HepG2 (cell line): ENCODE results near the gene AHRR. TPM values are rescaled to one million over a fixed set of nuclear protein-coding genes. Genes with fewer than 3 reads are reported as not detected.

Experiments used
- ATAC-seq: fragments of 200-7000 bp; cut with Tn5 transposase; 3 replicates; pipeline ENCODE4 v1.9.1; 2020; ENCODE audit warnings: mild to moderate bottlenecking, moderate library complexity
- BruUV-seq: library from RNA; stranded (reverse); fragments of 400-500 nt; replicated peaks from 2 replicates; lab custom pipeline; 2021; lab: Mats Ljungman, UMichigan
- CTCF ChIA-PET: fragments of 300-600 bp; formaldehyde crosslinking; extraction: SDS; loops from one replicate; lab custom pipeline; 2021; ENCODE audit warnings: low total read pairs, inconsistent platforms, low intra/inter-chr PET ratio; lab: Yijun Ruan, JAX
- POLR2A ChIA-PET: fragments of 350-600 bp; sonication (Branson Sonifier 250); formaldehyde crosslinking; loops from one replicate; lab custom pipeline; 2020; ENCODE audit warnings: antibody characterized with exemption, inconsistent platforms; lab: Yijun Ruan, JAX
- DNase-seq: peaks from one replicate; pipeline ENCODE4 v3.0.0-alpha.2; 2015; ENCODE audit warnings: low spot score
- FAIRE-seq: peaks from 3 replicates; lab custom pipeline; 2011; peaks lifted over from hg19 to GRCh38; lab: Jason Lieb, UNC
- H2AFZ ChIP-seq: one replicate; pipeline ENCODE4 v1.6.1; 2011; ENCODE audit warnings: low read length, inconsistent platforms
- H3K27ac ChIP-seq: fragments of 300-600 bp; 3 replicates; pipeline ENCODE4 v1.8.0; 2011; ENCODE audit warnings: mixed run types, mild to moderate bottlenecking, mixed read lengths, low read length, inconsistent platforms; ENCODE audit not compliant: insufficient read depth; ENCODE audit errors: extremely low read length
- H3K27me3 ChIP-seq, 2 experiments: fragments of 200-600 bp in 1 of 2; 2 replicates in 1 of 2; 3 replicates in 1 of 2; pipeline versions ENCODE4 v1.6.0 to v1.8.0; 2011; ENCODE audit warnings: low read length in 2 of 2, mild to moderate bottlenecking in 2 of 2, moderate library complexity in 2 of 2, inconsistent platforms in 1 of 2; ENCODE audit not compliant: insufficient read depth in 2 of 2, control insufficient read depth in 1 of 2
- H3K36me3 ChIP-seq, 2 experiments: fragments of 200-600 bp in 1 of 2; replicated peaks in 1 of 2; 2 replicates in 1 of 2; 3 replicates in 1 of 2; pipeline versions ENCODE4 v1.5.1 to v1.8.0; 2011; ENCODE audit warnings: low read length in 2 of 2, inconsistent platforms in 1 of 2; ENCODE audit not compliant: insufficient read depth in 2 of 2, control insufficient read depth in 1 of 2
- H3K4me1 ChIP-seq: 2 replicates; pipeline ENCODE4 v1.5.1; 2012; ENCODE audit warnings: low read length, inconsistent platforms; ENCODE audit not compliant: insufficient read depth
- H3K4me2 ChIP-seq: 2 replicates; pipeline ENCODE4 v1.6.0; 2011; ENCODE audit warnings: low read depth, low read length, inconsistent platforms
- H3K4me3 ChIP-seq, 3 experiments: fragments of 200-600 bp in 1 of 3; sonication (generic), shearing (Covaris generic) in 1 of 3; replicated peaks in 1 of 3; 2 replicates each; pipeline ENCODE4 v1.5.1; 2011 to 2016; ENCODE audit warnings: low read length in 3 of 3, inconsistent platforms in 2 of 3, low read depth in 2 of 3, mild to moderate bottlenecking in 2 of 3, control low read depth in 1 of 3, mixed read lengths in 1 of 3; ENCODE audit not compliant: insufficient read depth in 1 of 3
- H3K79me2 ChIP-seq: one replicate; pipeline ENCODE4 v1.6.1; 2011; ENCODE audit warnings: low read length, inconsistent platforms; ENCODE audit not compliant: insufficient read depth
- H3K9ac ChIP-seq: 2 replicates; pipeline ENCODE4 v1.6.0; 2011; ENCODE audit warnings: mild to moderate bottlenecking, low read depth, low read length, inconsistent platforms; ENCODE audit not compliant: insufficient read depth
- H3K9me3 ChIP-seq: 2 replicates; pipeline ENCODE4 v1.5.1; 2012; ENCODE audit warnings: mild to moderate bottlenecking, low read length
- H4K20me1 ChIP-seq: 2 replicates; pipeline ENCODE4 v1.6.0; 2011; ENCODE audit warnings: inconsistent platforms, mild to moderate bottlenecking, low read length, moderate library complexity; ENCODE audit not compliant: insufficient read depth
- AGO2 ChIP-seq: fragments of 200-400 bp; formaldehyde crosslinking; optimal IDR thresholded peaks from 2 replicates; pipeline ENCODE3; 2017; ENCODE audit warnings: mild to moderate bottlenecking, low read depth, low read length, moderate library complexity
- EZH2 ChIP-seq: conservative IDR thresholded peaks from 2 replicates; pipeline ENCODE4 v1.6.1; 2012; ENCODE audit warnings: mild to moderate bottlenecking, low read depth, low read length, moderate library complexity
- GABPA ChIP-seq, 2 experiments: IDR thresholded peaks; 2 replicates each; pipeline ENCODE4 v1.6.1; 2011 to 2016; ENCODE audit warnings: low read depth in 2 of 2, low read length in 1 of 2, missing biosample characterization in 1 of 2, missing genetic modification characterization in 1 of 2
- ZFX ChIP-seq: sonication (generic); formaldehyde crosslinking; IDR thresholded peaks from 2 replicates; pipeline ENCODE4 v1.4.0; 2020; ENCODE audit warnings: mild to moderate bottlenecking, low read depth, missing genetic modification reagents, moderate library complexity
- ZFYVE20 ChIP-seq: sonication (generic); formaldehyde crosslinking; IDR thresholded peaks from 2 replicates; pipeline ENCODE4 v1.8.0; 2023; ENCODE audit warnings: low read depth, mild to moderate bottlenecking, moderate library complexity, missing genetic modification reagents, borderline replicate concordance
- ZNF276 ChIP-seq: sonication (generic); formaldehyde crosslinking; IDR thresholded peaks from 2 replicates; pipeline ENCODE4 v1.4.0; 2020; ENCODE audit warnings: mild to moderate bottlenecking, low read depth, missing genetic modification reagents
- ZNF296 ChIP-seq: sonication (generic); formaldehyde crosslinking; conservative IDR thresholded peaks from 2 replicates; pipeline ENCODE4 v1.5.0; 2020; ENCODE audit warnings: mild to moderate bottlenecking, missing genetic modification reagents
- ZNF317 ChIP-seq: sonication (generic); formaldehyde crosslinking; IDR thresholded peaks from 2 replicates; pipeline ENCODE4 v1.5.0; 2020; ENCODE audit warnings: mild to moderate bottlenecking, missing genetic modification reagents
- ZNF543 ChIP-seq: sonication (generic); formaldehyde crosslinking; IDR thresholded peaks from 2 replicates; pipeline ENCODE4 v1.4.0; 2020; ENCODE audit warnings: mild to moderate bottlenecking, missing genetic modification reagents
- WGBS: methylation state at CpG from one replicate; pipeline ENCODE4 v1.1.6; 2017; ENCODE audit warnings: low lambda C conversion rate; 5-methylcytosine and 5-hydroxymethylcytosine counted together
- in situ Hi-C: cut with HindIII; loops from 2 replicates; pipeline ENCODE4 v1.10.0; 2017; ENCODE audit warnings: low pct_unique_long_range_greater_than_20kb; ENCODE audit not compliant: extremely low pct_ligation_motif_present
- intact Hi-C: fragments of 100-400 bp; cut with micrococcal nuclease; formaldehyde crosslinking; loops from one replicate; pipeline ENCODE4 v1.10.0; 2022; ENCODE audit not compliant: unreplicated experiment
- polyA plus RNA-seq, 8 experiments: library from polyadenylated mRNA; depleted of rRNA in 3 of 8; stranded (reverse) in 7 of 8; unstranded in 1 of 8; fragments of >200 nt; fragmentation: Illumina TruSeq in 4 of 8; extraction: Trizol in 4 of 8; gene quantifications; 2 replicates each; pipeline versions ENCODE4 v1.2.1 to v1.2.3, GENCODE V29; 2011 to 2016; ENCODE audit warnings: low read depth in 4 of 8, missing spikeins in 1 of 8, mixed read lengths in 1 of 8; ENCODE audit not compliant: insufficient read depth in 1 of 8
- total RNA-seq, 5 experiments: library from RNA; depleted of rRNA; stranded (reverse); fragments of >200 nt; fragmentation: Illumina TruSeq; extraction: Trizol; gene quantifications; 2 replicates each; pipeline ENCODE4 v1.2.3, GENCODE V29; 2016; ENCODE audit warnings: low read depth in 1 of 5
- TF ChIP-seq, protein P1 (sequence below): IDR thresholded peaks from 2 replicates; pipeline ENCODE4 v1.6.1; 2016; ENCODE audit warnings: missing biosample characterization, missing genetic modification reagents, low read depth
- TF ChIP-seq, protein P2 (sequence below): IDR thresholded peaks from 2 replicates; pipeline ENCODE4 v1.6.1; 2012; ENCODE audit warnings: low read length, improper control_type of control experiment

Gene AHRR
- total and polyA plus RNA-seq, 2 of the 13 experiments (the other 11 are each of a cell fraction or from before 2014, with no cell fraction given): 0.28 to 0.35 TPM

GRCh38 chr5:395156-395920 lies 73.8 kb downstream of the AHRR start (continued):
- TF ChIP-seq ZNF296: no peak
- TF ChIP-seq ZNF543: no peak
- TF ChIP-seq AGO2: no peak
- no peak for TF ChIP-seq GABPA (IDR thresholded peaks at IDR 0.05; ENCODE audit: low read depth, low read length)
- no peak for TF ChIP-seq GABPA (CRISPR knock-in tag; IDR thresholded peaks at IDR 0.05; ENCODE audit: low read depth)

DNA sequence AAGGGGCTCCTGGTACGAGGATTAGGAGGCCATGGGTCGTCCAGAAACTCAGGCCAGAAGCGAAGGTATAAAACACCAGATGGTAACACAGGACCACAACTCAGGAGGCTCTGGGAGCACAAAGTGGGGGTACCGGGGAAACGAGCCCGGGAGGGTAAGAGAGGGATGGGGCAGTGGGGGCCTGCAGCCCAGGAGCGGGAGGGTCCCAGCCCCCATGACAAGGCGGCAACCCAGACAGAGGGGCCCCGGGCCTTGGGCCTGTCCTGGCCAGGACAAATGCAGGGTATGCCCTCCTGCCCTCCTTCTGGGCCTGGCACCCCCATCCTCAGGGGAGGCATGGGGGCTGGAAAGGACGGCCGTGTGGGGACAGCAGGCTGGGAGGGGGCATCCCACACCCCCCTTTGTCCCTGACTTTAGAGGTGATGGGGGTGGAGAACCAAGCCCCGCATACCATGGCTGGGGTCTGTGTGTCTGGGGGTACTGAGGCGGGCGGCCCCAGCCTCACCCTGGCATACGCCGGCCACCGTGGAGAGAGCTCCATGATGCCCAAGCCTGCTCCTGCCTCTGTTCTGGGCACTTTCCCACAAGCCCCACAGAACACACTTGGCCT lies 74.5 kb downstream of the AHRR start:
- no peaks in the 10 kb centered on the region for H3K9me3 ChIP-seq
- WGBS: 86% methylated on average over 12 of the region's 17 CpGs
- no peak for FAIRE-seq
- POLR2A ChIA-PET: no interaction called here
- H3K4me2 ChIP-seq: no peak overlapping the region
- TF ChIP-seq, protein P1, sequence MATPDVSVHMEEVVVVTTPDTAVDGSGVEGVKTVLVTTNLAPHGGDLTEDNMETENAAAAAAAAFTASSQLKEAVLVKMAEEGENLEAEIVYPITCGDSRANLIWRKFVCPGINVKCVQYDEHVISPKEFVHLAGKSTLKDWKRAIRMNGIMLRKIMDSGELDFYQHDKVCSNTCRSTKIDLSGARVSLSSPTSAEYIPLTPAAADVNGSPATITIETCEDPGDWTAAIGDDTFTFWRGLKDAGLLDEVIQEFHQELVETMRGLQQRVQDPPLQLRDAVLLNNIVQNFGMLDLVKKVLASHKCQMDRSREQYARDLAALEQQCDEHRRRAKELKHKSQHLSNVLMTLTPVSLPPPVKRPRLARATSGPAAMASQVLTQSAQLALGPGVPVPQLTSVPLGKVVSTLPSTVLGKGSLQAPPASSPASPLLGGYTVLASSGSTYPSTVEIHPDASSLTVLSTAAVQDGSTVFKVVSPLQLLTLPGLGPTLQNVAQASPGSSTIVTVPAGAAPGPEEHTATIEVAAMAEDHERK (CRISPR knock-in tag): no peak
- TF ChIP-seq EZH2: no peak
- no peak for TF ChIP-seq ZNF276 (CRISPR knock-in tag)
- TF ChIP-seq ZNF317 (CRISPR knock-in tag): no peak
- no peak for TF ChIP-seq ZFYVE20
- no peak for TF ChIP-seq ZFX (CRISPR knock-in tag)
- TF ChIP-seq, protein P2, sequence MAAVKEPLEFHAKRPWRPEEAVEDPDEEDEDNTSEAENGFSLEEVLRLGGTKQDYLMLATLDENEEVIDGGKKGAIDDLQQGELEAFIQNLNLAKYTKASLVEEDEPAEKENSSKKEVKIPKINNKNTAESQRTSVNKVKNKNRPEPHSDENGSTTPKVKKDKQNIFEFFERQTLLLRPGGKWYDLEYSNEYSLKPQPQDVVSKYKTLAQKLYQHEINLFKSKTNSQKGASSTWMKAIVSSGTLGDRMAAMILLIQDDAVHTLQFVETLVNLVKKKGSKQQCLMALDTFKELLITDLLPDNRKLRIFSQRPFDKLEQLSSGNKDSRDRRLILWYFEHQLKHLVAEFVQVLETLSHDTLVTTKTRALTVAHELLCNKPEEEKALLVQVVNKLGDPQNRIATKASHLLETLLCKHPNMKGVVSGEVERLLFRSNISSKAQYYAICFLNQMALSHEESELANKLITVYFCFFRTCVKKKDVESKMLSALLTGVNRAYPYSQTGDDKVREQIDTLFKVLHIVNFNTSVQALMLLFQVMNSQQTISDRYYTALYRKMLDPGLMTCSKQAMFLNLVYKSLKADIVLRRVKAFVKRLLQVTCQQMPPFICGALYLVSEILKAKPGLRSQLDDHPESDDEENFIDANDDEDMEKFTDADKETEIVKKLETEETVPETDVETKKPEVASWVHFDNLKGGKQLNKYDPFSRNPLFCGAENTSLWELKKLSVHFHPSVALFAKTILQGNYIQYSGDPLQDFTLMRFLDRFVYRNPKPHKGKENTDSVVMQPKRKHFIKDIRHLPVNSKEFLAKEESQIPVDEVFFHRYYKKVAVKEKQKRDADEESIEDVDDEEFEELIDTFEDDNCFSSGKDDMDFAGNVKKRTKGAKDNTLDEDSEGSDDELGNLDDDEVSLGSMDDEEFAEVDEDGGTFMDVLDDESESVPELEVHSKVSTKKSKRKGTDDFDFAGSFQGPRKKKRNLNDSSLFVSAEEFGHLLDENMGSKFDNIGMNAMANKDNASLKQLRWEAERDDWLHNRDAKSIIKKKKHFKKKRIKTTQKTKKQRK: no peak
- H4K20me1 ChIP-seq: no peaks in the 10 kb centered on the region
- no TSS peak for BruUV-seq
- no peak overlapping the region for H3K9ac ChIP-seq
- peaks cover 0 to 2% of the 10 kb centered on the region in 2 experiments; a peak in 2 of 5 replicates for H3K27me3 ChIP-seq
- no peak overlapping the region for H3K27ac ChIP-seq
- H3K79me2 ChIP-seq: no peaks in the 10 kb centered on the region
- H2AFZ ChIP-seq: no peak overlapping the region
- H3K4me3 ChIP-seq: no peak overlapping the region
- CTCF ChIA-PET: no interaction called here
- intact Hi-C loops: no loop called here
- peaks cover 12% of the 10 kb centered on the region for H3K4me1 ChIP-seq
- ATAC-seq: no peak
- H3K36me3 ChIP-seq: no peaks in the 10 kb centered on the region
- in situ Hi-C loops: no loop called here
- DNase-seq: no peak
